DOHH2 (cell line): ENCODE data around the gene SLC6A12.

Source experiments
- EZH2phosphoT487 ChIP-seq: fragments of 200-600 bp; sonication (generic); IDR thresholded peaks from 2 replicates; pipeline ENCODE4 v1.6.1; 2017; ENCODE audit warnings: borderline replicate concordance, mild to moderate bottlenecking, antibody characterized with exemption, low read length, moderate library complexity, mixed read lengths
- TF ChIP-seq, protein P1 (sequence below): fragments of 200-600 bp; sonication (generic); IDR thresholded peaks from one replicate; pipeline ENCODE4 v1.5.1; 2014; ENCODE audit warnings: antibody characterized with exemption, mild to moderate bottlenecking, low read depth, low read length; ENCODE audit not compliant: poor library complexity, severe bottlenecking

DNA sequence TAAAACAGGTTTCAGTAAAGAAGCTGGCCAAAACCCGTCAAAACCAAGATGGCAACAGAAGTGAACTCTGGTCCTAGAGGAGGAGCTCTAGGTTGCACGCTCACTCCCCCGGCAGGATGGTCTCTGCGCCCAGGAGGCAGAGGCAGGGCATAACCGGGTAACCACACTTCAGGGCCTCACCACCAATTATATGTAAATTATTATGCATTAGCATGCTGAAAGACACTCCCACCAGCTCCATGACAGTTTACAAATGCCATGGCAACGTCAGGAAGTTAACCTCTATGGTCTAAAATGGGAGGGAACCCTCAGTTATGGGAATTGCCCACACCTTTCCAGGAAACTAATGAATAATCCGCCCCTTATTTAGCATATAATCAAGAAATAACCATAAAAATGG lies 20.1 kb upstream of the SLC6A12 start:
- TF ChIP-seq, protein P1, sequence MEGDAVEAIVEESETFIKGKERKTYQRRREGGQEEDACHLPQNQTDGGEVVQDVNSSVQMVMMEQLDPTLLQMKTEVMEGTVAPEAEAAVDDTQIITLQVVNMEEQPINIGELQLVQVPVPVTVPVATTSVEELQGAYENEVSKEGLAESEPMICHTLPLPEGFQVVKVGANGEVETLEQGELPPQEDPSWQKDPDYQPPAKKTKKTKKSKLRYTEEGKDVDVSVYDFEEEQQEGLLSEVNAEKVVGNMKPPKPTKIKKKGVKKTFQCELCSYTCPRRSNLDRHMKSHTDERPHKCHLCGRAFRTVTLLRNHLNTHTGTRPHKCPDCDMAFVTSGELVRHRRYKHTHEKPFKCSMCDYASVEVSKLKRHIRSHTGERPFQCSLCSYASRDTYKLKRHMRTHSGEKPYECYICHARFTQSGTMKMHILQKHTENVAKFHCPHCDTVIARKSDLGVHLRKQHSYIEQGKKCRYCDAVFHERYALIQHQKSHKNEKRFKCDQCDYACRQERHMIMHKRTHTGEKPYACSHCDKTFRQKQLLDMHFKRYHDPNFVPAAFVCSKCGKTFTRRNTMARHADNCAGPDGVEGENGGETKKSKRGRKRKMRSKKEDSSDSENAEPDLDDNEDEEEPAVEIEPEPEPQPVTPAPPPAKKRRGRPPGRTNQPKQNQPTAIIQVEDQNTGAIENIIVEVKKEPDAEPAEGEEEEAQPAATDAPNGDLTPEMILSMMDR: no peak
- TF ChIP-seq EZH2phosphoT487: no peak
